Measurements from ENCODE around the gene HELQ. TPM values are rescaled to one million over a fixed set of nuclear protein-coding genes. Genes with fewer than 3 reads are reported as not detected.
"Not testable (repeated sequence)": the region's sequence is repeated elsewhere in the genome, so short reads cannot be mapped to it uniquely, and the experiment has no call there.

Gene HELQ
- total and polyA plus RNA-seq, 10 of the 15 experiments (the other 5 are each of a cell fraction or from before 2014, with no cell fraction given): 4.5 to 13.3 (median 10.6) TPM

- FAIRE-seq (no peak), ATAC-seq (no peak), DNase-seq (ENCODE audit: low read depth, low spot score) (no peak)
- ChIA-PET CTCF (interaction anchor here (0.5 to 3.4 kb wide), 5 partner anchors 8 to 250 kb away, joined by 3 to 16 read pairs (median 11); no protein-coding TSS in a partner anchor), RAD21 (ENCODE audit: unreplicated experiment) (interaction anchor here (1.1 kb wide), 1 partner anchor 141 kb away, joined by 3 read pairs; no protein-coding TSS in a partner anchor), POLR2A (no interaction called here), SMC1A (ENCODE audit: uncharacterized antibody, unreplicated experiment) (interaction anchor here (0.6 to 1.2 kb wide), 2 partner anchors 10 to 909 kb away, joined by 3 to 4 read pairs; no protein-coding TSS in a partner anchor)
- H3K4me1 ChIP-seq (ENCODE audit: control insufficient read depth, insufficient read depth, low read length): no peaks in the 10 kb centered on the region
- no peaks in the 10 kb centered on the region for H4K20me1 ChIP-seq (ENCODE audit: control insufficient read depth, insufficient read depth)
- H2AFZ ChIP-seq (ENCODE audit: control insufficient read depth, low read depth, low read length): no peak overlapping the region
- no peak for TF ChIP-seq CBX3 (IDR thresholded peaks at IDR 0.05; ENCODE audit: borderline replicate concordance, low read depth)
- no peak for TF ChIP-seq SMAD5 (IDR thresholded peaks at IDR 0.05; ENCODE audit: low read depth)
- TF ChIP-seq ZBTB4 (CRISPR knock-in tag; IDR thresholded peaks at IDR 0.05): no peak
- TF ChIP-seq MXI1 (IDR thresholded peaks at IDR 0.05; ENCODE audit: low read depth, low read length): no peak
- TF ChIP-seq ZNF622 (IDR thresholded peaks at IDR 0.05): no peak
- H3K27ac ChIP-seq (ENCODE audit: control insufficient read depth, insufficient read depth): no peak overlapping the region
- no peaks in the 10 kb centered on the region for H3K27me3 ChIP-seq (replicated peaks in 1 of 2; ENCODE audit: control insufficient read depth in 2 of 2, insufficient read depth in 2 of 2, low read length in 1 of 2)
- no peaks in the 10 kb centered on the region for H3K36me3 ChIP-seq (ENCODE audit: control insufficient read depth in 2 of 2, insufficient read depth in 2 of 2, low read length in 1 of 2)
- no peak overlapping the region for H3K4me3 ChIP-seq
- H3K79me2 ChIP-seq (ENCODE audit: control insufficient read depth, insufficient read depth, low read length): no peaks in the 10 kb centered on the region
- WGBS (ENCODE audit: insufficient coverage, insufficient replicate concordance, low lambda C conversion rate, missing lambda C conversion rate): 26% methylated on average over 1 of the region's 1 CpG
- no peak overlapping the region for H3K4me2 ChIP-seq (ENCODE audit: control insufficient read depth, insufficient read depth)
- no peak overlapping the region for H3K9ac ChIP-seq (ENCODE audit: control insufficient read depth, insufficient read depth, low read length)
- BruUV-seq (replicated peaks): no TSS peak
- in situ Hi-C loops (cut with MboI): no loop called here
- intact Hi-C loops (cut with micrococcal nuclease; ENCODE audit: unreplicated experiment): no loop called here
- H3K9me3 ChIP-seq (replicated peaks; ENCODE audit: control insufficient read depth, insufficient read depth, low read length): no peaks in the 10 kb centered on the region
Observed at GRCh38 chr4:83498187-83498586, 42.6 kb upstream of the HELQ start.

GRCh38 chr4:83496085-83496917, 40.7 kb upstream of the HELQ start:
- H3K4me1 ChIP-seq (ENCODE audit: control insufficient read depth, insufficient read depth, low read length); BruUV-seq (replicated peaks); H3K27ac ChIP-seq (ENCODE audit: control insufficient read depth, insufficient read depth); H3K36me3 ChIP-seq (ENCODE audit: control insufficient read depth in 2 of 2, insufficient read depth in 2 of 2, low read length in 1 of 2); in situ Hi-C loops (cut with MboI); H3K79me2 ChIP-seq (ENCODE audit: control insufficient read depth, insufficient read depth, low read length); H3K4me2 ChIP-seq (ENCODE audit: control insufficient read depth, insufficient read depth); RAD21 ChIA-PET (ENCODE audit: unreplicated experiment); FAIRE-seq; H2AFZ ChIP-seq (ENCODE audit: control insufficient read depth, low read depth, low read length); ATAC-seq; POLR2A ChIA-PET; intact Hi-C loops (cut with micrococcal nuclease; ENCODE audit: unreplicated experiment); H3K4me3 ChIP-seq; H3K9me3 ChIP-seq (replicated peaks; ENCODE audit: control insufficient read depth, insufficient read depth, low read length); H3K9ac ChIP-seq (ENCODE audit: control insufficient read depth, insufficient read depth, low read length); H4K20me1 ChIP-seq (ENCODE audit: control insufficient read depth, insufficient read depth); H3K27me3 ChIP-seq (replicated peaks in 1 of 2; ENCODE audit: control insufficient read depth in 2 of 2, insufficient read depth in 2 of 2, low read length in 1 of 2); DNase-seq (ENCODE audit: low read depth, low spot score): not testable (repeated sequence)
- CTCF ChIA-PET: interaction anchor here (1.4 to 3.3 kb wide), 2 partner anchors 93 to 148 kb away, joined by 4 to 16 read pairs; no protein-coding TSS in a partner anchor
- 90% methylated on average over 8 of the region's 8 CpGs for WGBS (ENCODE audit: insufficient coverage, insufficient replicate concordance, low lambda C conversion rate, missing lambda C conversion rate)
- SMC1A ChIA-PET (ENCODE audit: uncharacterized antibody, unreplicated experiment): interaction anchor here (1.1 kb wide), 1 partner anchor 14 kb away, joined by 3 read pairs; no protein-coding TSS in a partner anchor
